Gastroesophageal sphincter (tissue), 4 donors: ENCODE data around the gene NR6A1. TPM values are rescaled to one million over a fixed set of nuclear protein-coding genes. Genes with fewer than 3 reads are reported as not detected.
"Not testable (repeated sequence)": the region's sequence is repeated elsewhere in the genome, so short reads cannot be mapped to it uniquely, and the experiment has no call there.

Experiments
- ATAC-seq: fragments of 150-250 bp; one replicate; pipeline ENCODE4 v1.9.1; 2016; ENCODE audit warnings: mild to moderate bottlenecking, moderate library complexity
- H3K27ac ChIP-seq, 4 donors: fragments of 200-600 bp; sonication (generic) in 3 of 4; 1 replicate in 3 of 4; 2 replicates in 1 of 4; pipeline ENCODE4 v1.5.1; 2016 to 2019
- H3K27me3 ChIP-seq: fragments of 200-600 bp; sonication (generic); one replicate; pipeline ENCODE4 v1.5.1; 2019
- H3K36me3 ChIP-seq, 2 donors: fragments of 200-600 bp; sonication (generic); one replicate each; pipeline ENCODE4 v1.5.1; 2019; ENCODE audit warnings: control low read depth in 1 of 2
- H3K4me1 ChIP-seq, 3 donors: fragments of 200-600 bp; sonication (generic); 1 replicate in 2 of 3; 2 replicates in 1 of 3; pipeline ENCODE4 v1.5.1; 2016 to 2019; ENCODE audit warnings: control low read depth in 2 of 3
- H3K4me3 ChIP-seq, 2 donors: fragments of 200-600 bp; sonication (generic); one replicate each; pipeline ENCODE4 v1.5.1; 2019; ENCODE audit warnings: mild to moderate bottlenecking in 1 of 2, moderate library complexity in 1 of 2
- H3K9me3 ChIP-seq, 3 donors: fragments of 200-600 bp; sonication (generic); one replicate each; pipeline ENCODE4 v1.5.1; 2017 to 2019; ENCODE audit warnings: control low read depth in 2 of 3
- EP300 ChIP-seq: sonication (generic); formaldehyde crosslinking; IDR thresholded peaks from one replicate; pipeline ENCODE4 v1.6.1; 2017; ENCODE audit warnings: antibody characterized with exemption, mild to moderate bottlenecking
- POLR2A ChIP-seq, 2 donors: fragments of 450-650 bp; IDR thresholded peaks; one replicate each; pipeline ENCODE4 v1.6.1; 2017; ENCODE audit warnings: antibody characterized with exemption in 2 of 2, mild to moderate bottlenecking in 2 of 2, moderate library complexity in 1 of 2
- POLR2AphosphoS5 ChIP-seq: sonication (generic); formaldehyde crosslinking; IDR thresholded peaks from one replicate; pipeline ENCODE4 v1.6.1; 2017; ENCODE audit warnings: antibody characterized with exemption
- WGBS, 2 donors: methylation state at CpG; one replicate each; pipeline ENCODE4 v1.1.5; 2018; ENCODE audit warnings: low coverage in 1 of 2; 5-methylcytosine and 5-hydroxymethylcytosine counted together
- total RNA-seq, 4 donors: library from RNA; depleted of rRNA; stranded (reverse); fragments of >200 nt; gene quantifications; one replicate each; pipeline ENCODE4 v1.1.0, GENCODE V29; 2016
- TF ChIP-seq, protein P1 (sequence below), 4 experiments: fragments of 200-600 bp in 2 of 4; fragments of 450-650 bp in 2 of 4; sonication (generic) in 1 of 4; IDR thresholded peaks; one replicate each; pipeline ENCODE4 v1.5.1; 2017 to 2019; ENCODE audit warnings: antibody characterized with exemption in 4 of 4, mild to moderate bottlenecking in 2 of 4, moderate library complexity in 2 of 4

NR6A1 gene
- total RNA-seq, 4 donors from 2014 or later, result 0.16 to 4.4 (median 0.62) TPM

DNA sequence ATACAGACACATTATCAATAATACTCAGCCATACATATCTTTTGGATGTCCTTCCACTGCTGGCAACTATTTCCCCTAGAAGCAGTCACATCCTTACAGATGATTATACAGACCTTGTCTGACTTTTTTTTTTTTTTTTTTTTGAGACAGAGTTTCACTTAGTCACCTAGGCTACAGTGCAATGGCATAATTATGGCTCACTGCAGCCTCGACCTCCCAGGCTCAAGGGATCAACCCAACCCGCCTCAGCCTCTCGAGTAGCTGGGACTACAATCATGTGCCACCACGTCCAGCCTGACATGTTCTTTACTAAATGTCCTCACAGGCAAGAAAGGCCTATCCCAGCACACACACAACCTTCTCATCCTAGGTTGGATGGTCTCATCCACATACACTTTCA is 24.0 kb downstream of the NR6A1 start:
- Histone ChIP-seq H3K27me3 (no peaks in the 10 kb centered on the region), H3K4me1 (no peaks in the 10 kb centered on the region), H3K27ac (no peak overlapping the region), H3K36me3 (no peaks in the 10 kb centered on the region), H3K9me3 (no peaks in the 10 kb centered on the region), H3K4me3 (no peak overlapping the region)
- 87% methylated on average over 4 of the region's 4 CpGs; no CpG with 5 or more reads in 1 of the 2 donors for WGBS, 2 donors
- no peak for ATAC-seq
- TF ChIP-seq POLR2A (IDR thresholded peaks at IDR 0.05), result no peak
- TF ChIP-seq, protein P1, sequence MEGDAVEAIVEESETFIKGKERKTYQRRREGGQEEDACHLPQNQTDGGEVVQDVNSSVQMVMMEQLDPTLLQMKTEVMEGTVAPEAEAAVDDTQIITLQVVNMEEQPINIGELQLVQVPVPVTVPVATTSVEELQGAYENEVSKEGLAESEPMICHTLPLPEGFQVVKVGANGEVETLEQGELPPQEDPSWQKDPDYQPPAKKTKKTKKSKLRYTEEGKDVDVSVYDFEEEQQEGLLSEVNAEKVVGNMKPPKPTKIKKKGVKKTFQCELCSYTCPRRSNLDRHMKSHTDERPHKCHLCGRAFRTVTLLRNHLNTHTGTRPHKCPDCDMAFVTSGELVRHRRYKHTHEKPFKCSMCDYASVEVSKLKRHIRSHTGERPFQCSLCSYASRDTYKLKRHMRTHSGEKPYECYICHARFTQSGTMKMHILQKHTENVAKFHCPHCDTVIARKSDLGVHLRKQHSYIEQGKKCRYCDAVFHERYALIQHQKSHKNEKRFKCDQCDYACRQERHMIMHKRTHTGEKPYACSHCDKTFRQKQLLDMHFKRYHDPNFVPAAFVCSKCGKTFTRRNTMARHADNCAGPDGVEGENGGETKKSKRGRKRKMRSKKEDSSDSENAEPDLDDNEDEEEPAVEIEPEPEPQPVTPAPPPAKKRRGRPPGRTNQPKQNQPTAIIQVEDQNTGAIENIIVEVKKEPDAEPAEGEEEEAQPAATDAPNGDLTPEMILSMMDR (IDR thresholded peaks at IDR 0.05), result no peak
- no peak for TF ChIP-seq EP300
- no peak for TF ChIP-seq POLR2AphosphoS5

- no peaks in the 10 kb centered on the region for H3K9me3 ChIP-seq
- no peaks in the 10 kb centered on the region for H3K27me3 ChIP-seq
- H3K4me1 ChIP-seq, result no peaks in the 10 kb centered on the region
- TF ChIP-seq EP300 (no peak), POLR2A (IDR thresholded peaks at IDR 0.05) (no peak), POLR2AphosphoS5 (no peak)
- TF ChIP-seq, protein P1 (IDR thresholded peaks at IDR 0.05), result no peak
- H3K4me3 ChIP-seq, result no peak overlapping the region
- no peaks in the 10 kb centered on the region for H3K36me3 ChIP-seq
- 70 to 73% methylated on average over 4 to 5 of the region's 5 CpGs for WGBS, 2 donors
- H3K27ac ChIP-seq, result no peak overlapping the region
- ATAC-seq, result no peak
Observed at GRCh38 chr9:124743686-124744348, 27.3 kb downstream of the NR6A1 start.

- no peak for ATAC-seq
- H3K9me3 ChIP-seq, result no peaks in the 10 kb centered on the region
- H3K27ac ChIP-seq, result no peak overlapping the region
- H3K27me3 ChIP-seq, result no peaks in the 10 kb centered on the region
- no peaks in the 10 kb centered on the region for H3K4me1 ChIP-seq
- no peaks in the 10 kb centered on the region for H3K36me3 ChIP-seq
- H3K4me3 ChIP-seq, result no peak overlapping the region
- TF ChIP-seq EP300, result no peak
Observed at GRCh38 chr9:124742940-124743339, 28.2 kb downstream of the NR6A1 start.

- ATAC-seq, result no peak
- Histone ChIP-seq H3K4me1 (no peaks in the 10 kb centered on the region), H3K27me3 (no peaks in the 10 kb centered on the region), H3K9me3 (no peaks in the 10 kb centered on the region), H3K27ac (no peak overlapping the region), H3K36me3 (no peaks in the 10 kb centered on the region), H3K4me3 (no peak overlapping the region)
- WGBS, 2 donors, result 83 to 86% methylated on average over 4 of the region's 4 CpGs
- TF ChIP-seq, protein P1 (IDR thresholded peaks at IDR 0.05), result no peak
- no peak for TF ChIP-seq POLR2AphosphoS5
- TF ChIP-seq POLR2A (IDR thresholded peaks at IDR 0.05), result no peak
- TF ChIP-seq EP300, result no peak
Observed at GRCh38 chr9:124741662-124742061, 29.4 kb downstream of the NR6A1 start.

GRCh38 chr9:124741149-124741548 is 30.0 kb downstream of the NR6A1 start:
- TF ChIP-seq POLR2AphosphoS5 (no peak), POLR2A (IDR thresholded peaks at IDR 0.05) (no peak)
- no peaks in the 10 kb centered on the region for H3K27me3 ChIP-seq
- no peaks in the 10 kb centered on the region for H3K9me3 ChIP-seq
- no peaks in the 10 kb centered on the region for H3K36me3 ChIP-seq
- H3K4me1 ChIP-seq, result no peaks in the 10 kb centered on the region
- no peak overlapping the region for H3K27ac ChIP-seq
- 92 to 94% methylated on average over 4 of the region's 4 CpGs for WGBS, 2 donors
- H3K4me3 ChIP-seq, result no peak overlapping the region
- no peak for ATAC-seq

DNA sequence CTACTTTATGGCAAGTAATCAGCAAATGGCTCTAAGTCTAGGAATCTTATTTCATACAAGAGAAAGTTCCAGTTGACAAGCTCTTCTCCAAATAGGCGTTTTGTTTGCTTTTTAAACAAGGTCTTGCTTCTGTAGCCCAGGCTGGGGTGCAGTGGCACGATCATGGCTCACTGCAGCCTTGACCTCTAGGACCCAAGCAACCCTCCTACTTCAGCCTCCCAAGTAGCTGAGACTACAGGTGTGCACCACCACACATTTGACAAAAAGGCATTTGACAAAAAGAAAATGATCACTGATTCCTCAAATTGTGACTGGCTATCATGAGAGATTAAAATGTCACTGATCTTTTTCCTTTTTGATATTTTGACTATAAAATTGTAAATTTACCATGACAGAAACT is 31.8 kb downstream of the NR6A1 start:
- Histone ChIP-seq H3K27me3 (no peaks in the 10 kb centered on the region), H3K4me1 (no peaks in the 10 kb centered on the region), H3K4me3 (no peak overlapping the region), H3K27ac (no peak overlapping the region), H3K9me3 (no peaks in the 10 kb centered on the region), H3K36me3 (no peaks in the 10 kb centered on the region)
- ATAC-seq, result no peak
- 72% methylated on average over 2 of the region's 2 CpGs; no CpG with 5 or more reads in 1 of the 2 donors for WGBS, 2 donors
- TF ChIP-seq POLR2A (IDR thresholded peaks at IDR 0.05) (no peak), POLR2AphosphoS5 (no peak), EP300 (no peak)
- TF ChIP-seq, protein P1 (IDR thresholded peaks at IDR 0.05), result no peak

DNA sequence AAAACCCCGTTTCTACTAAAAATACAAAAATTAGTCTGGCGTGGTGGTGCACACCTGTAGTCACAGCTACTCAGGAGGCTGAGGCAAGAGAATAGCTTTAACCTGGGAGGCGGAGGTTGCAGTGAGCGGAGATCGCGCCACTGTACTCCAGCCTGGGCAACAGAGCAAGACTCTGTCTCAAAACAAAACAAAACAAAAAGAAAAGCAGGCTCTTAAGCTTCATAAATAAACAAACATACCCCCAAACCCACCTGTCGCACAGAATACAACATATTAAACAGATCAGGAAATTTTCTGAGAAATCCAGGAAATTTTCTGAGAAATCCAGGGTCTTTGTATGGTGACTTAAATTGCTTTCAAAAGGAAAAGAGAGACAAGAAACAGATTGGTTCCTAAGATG is 33.0 kb downstream of the NR6A1 start:
- H3K27ac ChIP-seq, H3K27me3 ChIP-seq, H3K9me3 ChIP-seq, H3K36me3 ChIP-seq, H3K4me1 ChIP-seq, H3K4me3 ChIP-seq, ATAC-seq: not testable (repeated sequence)
- 67 to 95% methylated on average over 1 to 5 of the region's 7 CpGs for WGBS, 2 donors
